Fibroblast of skin of abdomen (primary cell): Measurements from ENCODE around the gene TRAT1. TPM values are rescaled to one million over a fixed set of nuclear protein-coding genes. Genes with fewer than 3 reads are reported as not detected.
"Not testable (repeated sequence)": the region's sequence is repeated elsewhere in the genome, so short reads cannot be mapped to it uniquely, and the experiment has no call there.

Source experiments
- DNase-seq: peaks from one replicate; pipeline ENCODE4 v3.0.0-alpha.2; 2013
- polyA plus RNA-seq, 2 experiments: library from polyadenylated mRNA; unstranded; fragments of 120-200 nt; gene quantifications; one replicate each; pipeline ENCODE4 v1.2.1, GENCODE V29; 2013; ENCODE audit not compliant: insufficient read length in 2 of 2

Gene TRAT1
- polyA plus RNA-seq (2013, experiment 1 of 2; ENCODE audit: insufficient read length), result not detected
- polyA plus RNA-seq (2013, experiment 2 of 2; ENCODE audit: insufficient read length), result not detected

GRCh38 chr3:108822123-108822897, at the start of gene TRAT1:
TSS of gene TRAT1 (plus strand) at chr3:108822786. CDS start at chr3:108822928, 142 bp downstream.
- no peak for DNase-seq

- DNase-seq, result no peak
Observed at GRCh38 chr3:108775649-108776048, 46.9 kb upstream of the TRAT1 start.

GRCh38 chr3:108779496-108779895, 43.1 kb upstream of the TRAT1 start:
- DNase-seq, result no peak

- no peak for DNase-seq
Observed at GRCh38 chr3:108780235-108780634, 42.4 kb upstream of the TRAT1 start.

GRCh38 chr3:108791473-108791872, 31.1 kb upstream of the TRAT1 start:
- DNase-seq, result no peak

GRCh38 chr3:108804437-108804836, 18.1 kb upstream of the TRAT1 start:
- DNase-seq, result no peak

GRCh38 chr3:108804966-108805365, 17.6 kb upstream of the TRAT1 start:
- DNase-seq, result no peak

GRCh38 chr3:108806316-108806715, 16.3 kb upstream of the TRAT1 start:
- DNase-seq, result no peak

- no peak for DNase-seq
Observed at GRCh38 chr3:108818404-108818803, 4.2 kb upstream of the TRAT1 start.

- DNase-seq, result no peak
Observed at GRCh38 chr3:108820586-108820985, 2.0 kb upstream of the TRAT1 start.

GRCh38 chr3:108823227-108823626, 641 bp downstream of the TRAT1 start:
- DNase-seq, result no peak

GRCh38 chr3:108823803-108824202, 1.2 kb downstream of the TRAT1 start:
- not testable (repeated sequence) for DNase-seq

GRCh38 chr3:108826309-108827187, 4.0 kb downstream of the TRAT1 start:
- DNase-seq, result no peak

- no peak for DNase-seq
Observed at GRCh38 chr3:108830381-108830780, 7.8 kb downstream of the TRAT1 start.

GRCh38 chr3:108830991-108831614, 8.5 kb downstream of the TRAT1 start:
- no peak for DNase-seq

- DNase-seq, result no peak
Observed at GRCh38 chr3:108833611-108834010, 11.0 kb downstream of the TRAT1 start.

- no peak for DNase-seq
Observed at GRCh38 chr3:108834551-108834950, 12.0 kb downstream of the TRAT1 start.

- DNase-seq, result no peak
Observed at GRCh38 chr3:108835101-108835500, 12.5 kb downstream of the TRAT1 start.

- no peak for DNase-seq
Observed at GRCh38 chr3:108838436-108838835, 15.8 kb downstream of the TRAT1 start.

- DNase-seq, result no peak
Observed at GRCh38 chr3:108845709-108846293, 23.2 kb downstream of the TRAT1 start.

GRCh38 chr3:108847187-108847586, 24.6 kb downstream of the TRAT1 start:
- no peak for DNase-seq

- no peak for DNase-seq
Observed at GRCh38 chr3:108849075-108849474, 26.5 kb downstream of the TRAT1 start.

- DNase-seq, result no peak
Observed at GRCh38 chr3:108861401-108861800, 38.8 kb downstream of the TRAT1 start.
